Transverse colon (tissue), 4 donors: ENCODE measurements around the gene MSI2. TPM values are rescaled to one million over a fixed set of nuclear protein-coding genes. Genes with fewer than 3 reads are reported as not detected.

Source experiments
- DNase-seq: peaks from one replicate; pipeline ENCODE4 v3.0.0-alpha.2; 2019
- H3K27ac ChIP-seq, 4 donors: fragments of 200-600 bp; sonication (generic); 2 replicates each; pipeline ENCODE4 v1.5.1; 2016 to 2018; ENCODE audit warnings: inconsistent platforms in 4 of 4
- H3K27me3 ChIP-seq: fragments of 200-600 bp; sonication (generic); 2 replicates; pipeline ENCODE4 v1.5.1; 2017; ENCODE audit warnings: inconsistent platforms
- H3K36me3 ChIP-seq, 4 donors: fragments of 200-600 bp; sonication (generic); 2 replicates each; pipeline ENCODE4 v1.5.1; 2017 to 2019; ENCODE audit warnings: inconsistent platforms in 4 of 4
- H3K4me1 ChIP-seq, 4 donors: fragments of 200-600 bp; sonication (generic); 2 replicates each; pipeline ENCODE4 v1.5.1; 2017 to 2020; ENCODE audit warnings: inconsistent platforms in 4 of 4
- H3K4me3 ChIP-seq, 4 donors: fragments of 200-600 bp; sonication (generic); 1 replicate in 1 of 4; 2 replicates in 3 of 4; pipeline versions ENCODE4 v1.5.1 to v1.6.1; 2017 to 2019; ENCODE audit warnings: inconsistent platforms in 4 of 4
- H3K9me3 ChIP-seq, 2 donors: fragments of 200-600 bp; sonication (generic); 2 replicates each; pipeline ENCODE4 v1.5.1; 2017 to 2019; ENCODE audit warnings: inconsistent platforms in 2 of 2
- CTCF ChIP-seq, 5 experiments: fragments of 200-600 bp in 3 of 5; fragments of 450-650 bp in 2 of 5; sonication (generic) in 3 of 5; IDR thresholded peaks; 1 replicate in 2 of 5; 2 replicates in 3 of 5; pipeline ENCODE4 v1.5.1; 2016 to 2017; ENCODE audit warnings: antibody characterized with exemption in 5 of 5, inconsistent platforms in 3 of 5, mild to moderate bottlenecking in 2 of 5, moderate library complexity in 1 of 5
- EP300 ChIP-seq: sonication (generic); formaldehyde crosslinking; IDR thresholded peaks from one replicate; pipeline ENCODE4 v1.6.1; 2017; ENCODE audit warnings: antibody characterized with exemption, low read depth
- POLR2A ChIP-seq: fragments of 450-650 bp; IDR thresholded peaks from one replicate; pipeline ENCODE4 v1.6.1; 2016; ENCODE audit warnings: antibody characterized with exemption, mild to moderate bottlenecking, moderate library complexity
- POLR2AphosphoS5 ChIP-seq, 3 donors: sonication (generic); formaldehyde crosslinking; IDR thresholded peaks; one replicate each; pipeline ENCODE4 v1.6.1; 2016; ENCODE audit warnings: antibody characterized with exemption in 3 of 3
- WGBS, 2 donors: methylation state at CpG; one replicate each; pipeline ENCODE4 v1.1.5; 2018; ENCODE audit warnings: low coverage in 1 of 2; 5-methylcytosine and 5-hydroxymethylcytosine counted together
- in situ Hi-C, 4 donors: fragments of 200-750 bp; cut with MboI; loops; one replicate each; pipeline versions ENCODE4 v1.15.0 to v1.15.1; 2017; ENCODE audit warnings: low sequenced_read_pairs in 3 of 4, low pct_ligation_motif_present in 1 of 4, low pct_unique_long_range_greater_than_20kb in 1 of 4
- intact Hi-C: fragments of 100-400 bp; cut with DNase I; formaldehyde crosslinking; loops from one replicate; pipeline ENCODE4 v1.15.1; 2023; ENCODE audit warnings: low total_unique reads
- total RNA-seq, 4 donors: library from RNA; depleted of rRNA; stranded (reverse); fragments of >200 nt; gene quantifications; one replicate each; pipeline ENCODE4 v1.1.0, GENCODE V29; 2016

Gene MSI2
- total RNA-seq, 4 donors from 2014 or later, result 20.6 to 36.0 (median 29.3) TPM

GRCh38 chr17:57555636-57556175 is 299.4 kb downstream of the MSI2 start:
- Histone ChIP-seq H3K4me3 (no peak overlapping the region), H3K27me3 (no peaks in the 10 kb centered on the region), H3K4me1 (peaks cover 0 to 26% (median 7%) of the 10 kb centered on the region in 4 donors), H3K9me3 (no peaks in the 10 kb centered on the region), H3K27ac (no peak overlapping the region), H3K36me3 (no peaks in the 10 kb centered on the region)
- TF ChIP-seq EP300 (no peak), CTCF (IDR thresholded peaks at IDR 0.05) (no peak), POLR2AphosphoS5 (IDR thresholded peaks at IDR 0.05) (no peak)
- no peak for DNase-seq
- in situ Hi-C loops (no loop called here), intact Hi-C loops (no loop called here)
- 54% methylated on average over 1 of the region's 1 CpG; no CpG with 5 or more reads in 1 of the 2 donors for WGBS, 2 donors

GRCh38 chr17:57556320-57556719 is 300.0 kb downstream of the MSI2 start:
- no peak for DNase-seq
- in situ Hi-C loops, result no loop called here
- H3K4me3 ChIP-seq, result no peak overlapping the region
- no peak for TF ChIP-seq POLR2AphosphoS5 (IDR thresholded peaks at IDR 0.05)
- TF ChIP-seq CTCF (IDR thresholded peaks at IDR 0.05), result no peak
- no peak for TF ChIP-seq EP300
- no peak for TF ChIP-seq POLR2A
- H3K4me1 ChIP-seq, result peaks cover 0 to 27% (median 7%) of the 10 kb centered on the region in 4 donors
- no peaks in the 10 kb centered on the region for H3K9me3 ChIP-seq
- H3K27ac ChIP-seq, result no peak overlapping the region
- H3K36me3 ChIP-seq, result no peaks in the 10 kb centered on the region
- intact Hi-C loops, result no loop called here
- H3K27me3 ChIP-seq, result no peaks in the 10 kb centered on the region
- WGBS, 2 donors, result 95% methylated on average over 5 of the region's 5 CpGs; no CpG with 5 or more reads in 1 of the 2 donors

DNA sequence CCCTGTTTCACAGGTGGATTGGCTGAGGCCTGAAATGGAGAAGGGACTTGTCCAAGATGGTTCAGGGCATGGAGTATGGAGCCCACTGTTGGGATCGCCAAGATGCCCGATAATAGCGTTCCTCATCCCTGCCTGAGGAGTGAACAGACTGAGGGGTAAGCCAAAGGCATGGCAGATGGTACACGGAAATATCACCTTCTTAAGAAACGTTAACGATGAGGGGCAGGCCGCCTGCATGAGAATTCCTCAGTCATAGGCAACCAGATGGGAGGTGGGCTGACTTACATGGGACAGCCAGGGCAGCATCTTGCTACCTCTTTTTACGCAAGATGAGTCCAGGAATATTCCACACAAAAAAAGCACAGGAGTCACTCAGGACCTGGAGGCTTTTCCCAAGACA is 300.7 kb downstream of the MSI2 start:
- H3K4me1 ChIP-seq, result peaks cover 0 to 26% (median 7%) of the 10 kb centered on the region in 4 donors
- no peaks in the 10 kb centered on the region for H3K36me3 ChIP-seq
- DNase-seq, result no peak
- no peak overlapping the region for H3K4me3 ChIP-seq
- H3K27me3 ChIP-seq, result no peaks in the 10 kb centered on the region
- in situ Hi-C loops (no loop called here), intact Hi-C loops (no loop called here)
- TF ChIP-seq CTCF (IDR thresholded peaks at IDR 0.05), result no peak
- no peak for TF ChIP-seq POLR2AphosphoS5 (IDR thresholded peaks at IDR 0.05)
- TF ChIP-seq POLR2A, result no peak
- TF ChIP-seq EP300, result no peak
- H3K27ac ChIP-seq, result no peak overlapping the region
- H3K9me3 ChIP-seq, result no peaks in the 10 kb centered on the region
- WGBS, 2 donors, result 93 to 100% methylated on average over 2 to 8 of the region's 8 CpGs

DNA sequence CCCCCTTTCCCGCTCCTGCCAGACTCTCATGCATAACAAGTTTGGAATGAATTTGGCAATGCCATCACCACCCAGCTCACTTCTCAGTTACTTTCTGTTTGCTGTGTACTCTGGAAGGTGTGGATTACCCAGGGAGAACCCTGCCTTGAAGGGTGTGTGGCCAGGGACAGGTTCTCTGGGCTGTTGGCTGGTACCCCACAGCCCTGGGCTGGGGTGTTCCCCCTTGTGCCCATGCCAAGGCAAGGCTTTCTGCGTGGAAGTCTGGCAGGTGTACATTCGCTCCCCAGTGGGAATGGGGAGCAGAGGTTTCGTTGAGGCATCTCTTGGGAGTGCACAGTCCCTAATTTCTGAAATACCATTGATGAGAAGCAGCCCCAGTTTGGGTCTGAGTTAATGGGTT is 301.1 kb downstream of the MSI2 start:
- Histone ChIP-seq H3K27me3 (no peaks in the 10 kb centered on the region), H3K4me1 (peaks cover 0 to 22% (median 7%) of the 10 kb centered on the region in 4 donors), H3K27ac (no peak overlapping the region), H3K9me3 (no peaks in the 10 kb centered on the region), H3K4me3 (no peak overlapping the region), H3K36me3 (no peaks in the 10 kb centered on the region)
- DNase-seq, result no peak
- no peak for TF ChIP-seq POLR2A
- no peak for TF ChIP-seq EP300
- no peak for TF ChIP-seq CTCF (IDR thresholded peaks at IDR 0.05)
- no peak for TF ChIP-seq POLR2AphosphoS5 (IDR thresholded peaks at IDR 0.05)
- intact Hi-C loops, result no loop called here
- 92 to 100% methylated on average over 1 to 4 of the region's 4 CpGs for WGBS, 2 donors
- in situ Hi-C loops, result no loop called here
